HG03159 (cell line): ENCODE results near the gene TAGLN3.

ENCODE experiments used
- ATAC-seq: cut with Tn5 transposase; IDR thresholded peaks from one replicate; pipeline ENCODE4 v1.9.1; 2021; ENCODE audit warnings: mild to moderate bottlenecking, moderate library complexity; ENCODE audit not compliant: unreplicated experiment

The TAGLN3 gene

DNA sequence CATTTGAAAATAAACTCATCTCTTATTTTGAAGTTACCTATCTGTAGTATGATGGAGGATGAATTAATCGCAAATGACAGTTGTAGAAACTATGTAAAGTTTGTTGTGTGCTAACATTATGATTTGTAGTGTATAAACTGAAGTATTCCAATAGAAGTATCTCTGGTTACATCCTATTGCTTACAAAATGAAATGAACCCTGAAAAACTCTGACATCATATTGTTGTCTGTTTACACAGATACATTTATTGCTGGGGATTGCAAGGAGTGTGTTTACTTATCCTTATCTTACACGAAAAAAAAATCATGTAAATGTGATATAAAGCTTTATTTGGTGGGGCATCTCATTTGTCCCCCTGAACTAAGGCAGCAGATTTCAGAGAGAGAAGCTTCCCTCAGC is 22.5 kb upstream of the TAGLN3 start:
- ATAC-seq, result no peak

GRCh38 chr3:111978583-111979433 is 19.9 kb upstream of the TAGLN3 start, which contains the start of gene ABHD10:
Gene ABHD10, plus strand, starts transcription at chr3:111979026. Its CDS starts 36 bp downstream, at chr3:111979062.
- peak; percentile 92 for ATAC-seq

- peak; percentile 48 for ATAC-seq
These were observed 19.2 kb upstream of the TAGLN3 start for GRCh38 chr3:111979434-111980038.

GRCh38 chr3:111980716-111981456 is 17.8 kb upstream of the TAGLN3 start:
- no peak for ATAC-seq

GRCh38 chr3:111981457-111981763 is 17.3 kb upstream of the TAGLN3 start:
- ATAC-seq, result no peak

DNA sequence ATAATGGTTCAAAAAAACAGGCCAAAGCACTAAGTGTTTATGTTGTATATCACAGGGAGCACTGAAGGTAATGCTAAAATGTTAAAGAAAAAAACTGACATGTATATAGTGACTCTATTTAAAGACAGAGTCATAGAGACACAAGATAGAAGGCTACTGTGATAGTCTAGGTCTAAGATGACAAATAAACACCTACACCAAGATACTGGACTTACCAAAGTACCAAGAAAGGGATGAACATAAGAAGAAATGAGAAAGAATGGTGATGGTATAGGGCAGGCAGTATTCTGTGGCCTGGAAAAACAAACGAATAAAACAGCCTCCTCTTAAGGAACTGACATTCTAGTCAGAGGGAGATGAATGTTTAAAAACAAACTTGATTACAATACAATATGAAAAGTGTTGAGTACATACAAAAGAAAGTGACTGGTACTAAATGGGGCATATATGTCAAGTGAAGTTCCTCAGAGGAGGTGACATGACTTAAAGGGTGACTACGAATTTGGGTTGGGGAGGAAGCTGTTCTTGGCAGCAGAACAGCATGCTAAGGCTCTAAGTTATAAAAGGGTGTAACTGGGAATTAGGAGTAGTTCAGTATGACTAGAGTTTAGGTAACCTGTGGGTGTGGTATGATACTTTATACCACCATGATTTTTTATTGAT is 14.0 kb upstream of the TAGLN3 start:
- no peak for ATAC-seq

DNA sequence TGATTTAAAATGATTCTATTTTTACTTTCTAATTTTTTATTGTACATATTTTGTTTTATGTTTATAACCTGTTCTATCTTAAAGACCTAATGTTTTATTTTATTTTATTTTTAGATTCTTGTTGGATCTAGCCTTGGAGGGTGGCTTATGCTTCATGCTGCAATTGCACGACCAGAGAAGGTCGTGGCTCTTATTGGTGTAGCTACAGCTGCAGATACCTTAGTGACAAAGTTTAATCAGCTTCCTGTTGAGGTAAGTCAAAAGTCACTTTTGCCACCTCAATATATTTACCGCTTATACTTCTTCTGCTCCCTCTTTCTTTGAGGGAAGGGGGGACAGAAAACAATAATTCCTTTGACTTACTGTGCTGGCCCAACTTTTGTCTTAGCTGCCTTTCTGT is 11.9 kb upstream of the TAGLN3 start:
- no peak for ATAC-seq

DNA sequence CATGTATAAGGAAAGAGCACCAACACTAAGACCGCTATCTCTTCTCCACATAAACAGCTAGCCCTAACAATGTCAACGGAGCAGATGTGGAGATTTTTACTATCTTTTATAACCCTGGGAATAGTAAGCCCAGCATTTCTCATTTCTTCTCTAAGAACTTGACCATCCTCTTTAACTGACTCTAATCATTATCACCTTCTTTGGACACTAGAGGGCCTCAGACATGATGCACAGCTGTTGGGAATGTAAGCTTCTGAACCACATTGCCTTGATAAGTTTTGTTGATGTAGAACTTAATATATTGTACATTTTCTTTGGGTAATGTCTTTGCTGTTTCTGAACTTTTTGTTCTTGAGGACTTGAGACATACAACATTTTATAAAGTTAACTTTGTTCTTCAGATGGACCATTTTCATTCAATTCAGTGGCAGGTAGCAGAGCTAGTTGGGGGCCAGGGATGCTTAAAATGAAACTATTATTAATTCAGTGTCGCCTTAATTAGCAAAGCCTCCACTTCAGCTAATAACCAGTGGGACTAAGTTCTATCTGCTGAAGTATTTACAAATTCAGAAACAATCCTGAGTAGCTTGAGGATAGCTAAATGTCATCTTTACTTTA is 9.6 kb upstream of the TAGLN3 start:
- ATAC-seq, result peak; percentile 91

DNA sequence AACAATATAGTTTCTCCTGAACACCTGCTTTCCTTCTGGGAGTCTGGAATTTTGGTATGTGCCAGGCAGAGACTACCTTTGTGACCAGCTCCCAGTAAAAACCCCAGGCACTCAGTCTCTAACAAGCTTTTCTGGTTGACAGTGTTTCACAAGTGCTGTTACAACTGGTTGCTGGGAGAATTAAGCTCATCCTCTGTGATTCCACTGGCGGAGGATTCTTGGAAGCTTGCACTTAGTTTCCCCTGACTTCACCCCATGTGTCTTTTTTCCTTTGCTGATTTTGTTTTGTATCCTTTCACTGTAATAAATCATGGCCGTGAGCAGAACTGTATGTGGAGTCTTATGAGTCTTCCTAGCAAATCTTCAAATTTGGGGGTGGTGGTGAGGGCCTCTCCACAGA is 5.7 kb upstream of the TAGLN3 start:
- ATAC-seq, result no peak

GRCh38 chr3:111999484-112000324 is 982 bp downstream of the TAGLN3 start:
- ATAC-seq, result no peak

GRCh38 chr3:112000367-112000771 is 1.6 kb downstream of the TAGLN3 start:
- ATAC-seq, result no peak

DNA sequence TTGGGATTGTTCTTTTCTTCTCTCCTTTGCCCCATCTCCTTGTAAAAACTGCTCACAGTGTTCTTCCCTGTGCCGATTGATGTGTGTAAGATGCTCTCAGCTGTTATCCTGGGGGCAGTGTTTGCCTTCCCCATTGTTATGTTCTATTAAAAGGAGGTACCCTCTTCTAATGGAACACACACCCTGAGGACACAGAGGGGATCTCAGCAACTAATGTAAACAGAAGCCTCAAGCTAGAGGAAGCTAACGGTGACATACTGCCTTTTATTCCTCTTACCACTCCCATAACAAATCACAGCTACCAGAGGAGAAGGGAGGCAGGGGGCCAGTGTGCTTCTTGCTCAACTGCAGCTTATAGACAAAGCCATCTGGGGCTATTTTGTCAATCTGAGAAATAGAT is 2.2 kb downstream of the TAGLN3 start:
- no peak for ATAC-seq

- ATAC-seq, result no peak
These were observed 2.8 kb downstream of the TAGLN3 start for GRCh38 chr3:112001526-112001925.

GRCh38 chr3:112002096-112002971 is 3.6 kb downstream of the TAGLN3 start:
- ATAC-seq, result no peak

DNA sequence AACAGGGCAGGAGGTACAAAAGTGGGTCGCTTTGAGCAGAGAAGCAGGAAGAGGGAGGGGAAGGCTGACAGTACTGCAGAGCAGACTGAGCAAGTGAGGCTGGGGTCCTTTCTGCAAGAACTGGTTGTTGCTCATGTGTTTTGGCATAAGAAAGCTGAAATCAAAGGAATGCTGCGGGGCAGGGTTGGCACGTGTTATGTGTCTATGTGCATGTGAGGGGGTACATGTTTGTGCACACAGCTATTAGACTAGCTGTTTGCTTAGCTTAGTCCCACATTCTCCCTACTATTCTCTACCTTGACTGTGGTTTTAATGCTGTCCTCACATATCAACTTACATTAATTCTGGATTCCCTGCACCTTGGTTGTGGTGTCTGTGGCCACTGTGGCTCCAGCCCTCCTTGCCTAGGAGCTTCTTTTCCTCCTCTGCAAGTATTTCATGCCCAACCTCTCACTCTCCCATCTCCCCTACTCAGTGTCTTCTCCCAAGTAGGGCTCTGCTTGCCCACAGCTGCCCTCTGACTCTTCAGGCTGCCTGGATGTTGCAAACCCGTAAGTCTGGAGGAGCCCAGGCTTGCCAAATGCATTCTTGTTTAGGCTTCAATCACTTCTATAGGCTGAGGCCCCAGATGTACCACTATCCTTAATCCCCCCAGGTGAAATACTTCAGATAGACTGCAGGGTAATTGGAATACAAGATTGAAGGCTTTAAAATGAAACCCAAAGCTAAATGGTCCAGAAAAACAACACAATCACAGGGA is 4.8 kb downstream of the TAGLN3 start:
- no peak for ATAC-seq

GRCh38 chr3:112004187-112004586 is 5.5 kb downstream of the TAGLN3 start:
- no peak for ATAC-seq

- ATAC-seq, result no peak
These were observed 5.9 kb downstream of the TAGLN3 start for GRCh38 chr3:112004669-112005068.

- ATAC-seq, result no peak
These were observed 6.5 kb downstream of the TAGLN3 start for GRCh38 chr3:112005091-112005672.
